ENCODE measurements around the gene GPR149.

- TF ChIP-seq RAD21 (IDR thresholded peaks at IDR 0.05; ENCODE audit: low read depth): no peak
- TF ChIP-seq EP300 (IDR thresholded peaks at IDR 0.05; ENCODE audit: borderline replicate concordance): no peak
- TF ChIP-seq TAF1 (IDR thresholded peaks at IDR 0.05; ENCODE audit: low read depth): no peak
Observed at GRCh38 chr3:154356009-154356408, 74.0 kb downstream of the GPR149 start.
